Frontal cortex (tissue), 1 donor: ENCODE data around the gene MYO15B. TPM values are rescaled to one million over a fixed set of nuclear protein-coding genes. Genes with fewer than 3 reads are reported as not detected.

ENCODE experiments used
- total RNA-seq: library from RNA; depleted of rRNA; stranded (reverse); fragments of >200 nt; gene quantifications from one replicate; pipeline ENCODE4 v1.2.3, GENCODE V29; 2014

The MYO15B gene
- total RNA-seq, 1 donor from 2014 or later: 19.6 TPM

Other genes starting within 250 kb of the MYO15B start
- gene GRB2, start 182.1 kb upstream of the MYO15B start, total RNA-seq: 159 TPM
- gene TMEM94, start 131.2 kb upstream of the MYO15B start, total RNA-seq: 18.8 TPM
- 6.1 TPM for gene CASKIN2, start 72.3 kb upstream of the MYO15B start, total RNA-seq
- 11.4 TPM for gene TSEN54, start 71.3 kb upstream of the MYO15B start, total RNA-seq
- 0.82 TPM for gene LLGL2, start 62.1 kb upstream of the MYO15B start, total RNA-seq
- gene SMIM5, start 45.6 kb downstream of the MYO15B start, total RNA-seq: under 0.01 TPM
- 6.1 TPM for gene RECQL5, start 79.4 kb downstream of the MYO15B start, total RNA-seq
- 39.9 TPM for gene SAP30BP, start 79.5 kb downstream of the MYO15B start, total RNA-seq
- gene ITGB4, start 133.7 kb downstream of the MYO15B start, total RNA-seq: 1.2 TPM
- 13.5 TPM for gene GALK1, start 177.4 kb downstream of the MYO15B start, total RNA-seq
- 21.2 TPM for gene UNK, start 197.0 kb downstream of the MYO15B start, total RNA-seq